ENCODE results near the gene ZNF451.

- TF ChIP-seq, protein P1, sequence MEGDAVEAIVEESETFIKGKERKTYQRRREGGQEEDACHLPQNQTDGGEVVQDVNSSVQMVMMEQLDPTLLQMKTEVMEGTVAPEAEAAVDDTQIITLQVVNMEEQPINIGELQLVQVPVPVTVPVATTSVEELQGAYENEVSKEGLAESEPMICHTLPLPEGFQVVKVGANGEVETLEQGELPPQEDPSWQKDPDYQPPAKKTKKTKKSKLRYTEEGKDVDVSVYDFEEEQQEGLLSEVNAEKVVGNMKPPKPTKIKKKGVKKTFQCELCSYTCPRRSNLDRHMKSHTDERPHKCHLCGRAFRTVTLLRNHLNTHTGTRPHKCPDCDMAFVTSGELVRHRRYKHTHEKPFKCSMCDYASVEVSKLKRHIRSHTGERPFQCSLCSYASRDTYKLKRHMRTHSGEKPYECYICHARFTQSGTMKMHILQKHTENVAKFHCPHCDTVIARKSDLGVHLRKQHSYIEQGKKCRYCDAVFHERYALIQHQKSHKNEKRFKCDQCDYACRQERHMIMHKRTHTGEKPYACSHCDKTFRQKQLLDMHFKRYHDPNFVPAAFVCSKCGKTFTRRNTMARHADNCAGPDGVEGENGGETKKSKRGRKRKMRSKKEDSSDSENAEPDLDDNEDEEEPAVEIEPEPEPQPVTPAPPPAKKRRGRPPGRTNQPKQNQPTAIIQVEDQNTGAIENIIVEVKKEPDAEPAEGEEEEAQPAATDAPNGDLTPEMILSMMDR (IDR thresholded peaks at IDR 0.05) = no peak
- TF ChIP-seq POLR2AphosphoS5 (IDR thresholded peaks at IDR 0.05) = no peak
These were observed 120.1 kb downstream of the ZNF451 start for GRCh38 chr6:57210060-57210459.

Measured in prostate gland (tissue), 2 donors.